ES-I3 (cell line): ENCODE measurements around the gene CGN.

ENCODE experiments used
- H3K36me3 ChIP-seq: 2 replicates; pipeline ENCODE4 v1.6.1; 2013; ENCODE audit warnings: mild to moderate bottlenecking, low read length, control low read depth, moderate library complexity; ENCODE audit not compliant: insufficient read depth
- H3K4me1 ChIP-seq: 2 replicates; pipeline ENCODE4 v1.6.1; 2013; ENCODE audit warnings: mild to moderate bottlenecking, control low read depth, low read length; ENCODE audit not compliant: insufficient read depth
- H3K9ac ChIP-seq: 2 replicates; pipeline ENCODE4 v1.6.1; 2013; ENCODE audit warnings: low read depth, mild to moderate bottlenecking, low read length, moderate library complexity
- H3K9me3 ChIP-seq: 2 replicates; pipeline ENCODE4 v1.6.1; 2013; ENCODE audit warnings: mild to moderate bottlenecking, low read length, moderate library complexity; ENCODE audit not compliant: control insufficient read depth, insufficient read depth

Gene CGN

GRCh38 chr1:151563376-151563775, 52.2 kb downstream of the CGN start:
- H3K36me3 ChIP-seq: peaks cover 3% of the 10 kb centered on the region; the same call in 1 of the 2 replicates
- H3K4me1 ChIP-seq: peaks cover 12% of the 10 kb centered on the region
- no peaks in the 10 kb centered on the region for H3K9me3 ChIP-seq
- no peak overlapping the region for H3K9ac ChIP-seq

DNA sequence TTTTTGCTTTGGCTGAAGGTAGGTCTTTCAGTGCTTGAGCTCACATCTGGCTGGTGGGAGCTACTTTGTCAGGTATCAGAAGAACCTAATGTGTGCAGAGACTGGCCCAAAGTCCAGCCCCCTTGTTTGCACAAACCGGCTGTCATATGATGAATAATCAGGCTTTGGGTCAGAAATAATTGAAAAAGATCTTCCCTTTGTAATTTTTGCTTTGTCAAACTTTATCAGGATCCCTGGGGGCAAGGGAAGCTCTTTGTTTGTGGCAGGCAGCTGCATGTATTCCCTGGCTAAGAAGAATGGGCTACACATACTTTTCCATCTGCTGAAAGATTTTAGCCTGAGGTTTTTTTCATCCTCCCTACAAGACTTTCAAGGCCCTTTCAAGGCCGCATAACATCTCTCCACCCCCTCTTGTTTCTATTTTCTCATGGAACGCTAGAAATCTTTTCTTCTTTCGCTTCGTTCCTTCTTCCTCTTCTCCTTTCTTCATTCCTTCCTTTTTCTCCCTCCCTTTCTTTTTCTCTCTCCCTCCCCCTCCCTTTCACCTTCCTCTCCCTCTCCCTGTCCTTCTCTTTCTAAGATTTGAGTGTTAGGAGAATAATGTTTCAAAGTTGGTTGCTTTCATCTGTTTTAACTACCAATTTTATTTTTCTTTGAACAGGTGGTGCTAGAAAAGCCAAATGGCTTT, 54.5 kb downstream of the CGN start:
- no peaks in the 10 kb centered on the region for H3K9me3 ChIP-seq
- 0 out of 2 replicates have a peak, but pooled peaks cover 9% of the 10 kb centered on the region for H3K36me3 ChIP-seq
- no peak overlapping the region for H3K9ac ChIP-seq
- peaks cover 12% of the 10 kb centered on the region for H3K4me1 ChIP-seq

DNA sequence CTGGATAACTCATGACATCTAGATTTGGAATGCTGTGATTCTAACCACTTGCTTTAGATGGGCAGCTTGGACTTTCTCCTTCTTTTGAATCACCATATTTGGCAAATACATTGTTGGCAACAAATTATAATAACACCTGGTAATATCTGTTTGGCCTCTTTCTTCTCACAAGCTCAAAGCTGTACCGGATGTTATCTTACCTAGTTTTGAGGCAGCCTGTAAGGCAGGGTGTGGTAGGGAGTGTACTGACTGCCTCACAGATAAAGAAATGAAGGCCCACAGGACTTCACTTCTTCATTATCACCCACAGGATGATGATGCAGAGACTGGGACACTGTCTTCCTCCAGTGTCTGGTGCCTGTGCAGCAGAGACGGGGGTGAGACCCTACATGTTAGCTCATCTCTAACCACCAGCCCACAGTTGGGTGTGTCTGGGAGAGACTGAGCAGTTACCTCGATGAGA, 57.5 kb downstream of the CGN start:
- Histone ChIP-seq H3K4me1 (peaks cover 17% of the 10 kb centered on the region), H3K9me3 (no peaks in the 10 kb centered on the region), H3K9ac (no peak overlapping the region), H3K36me3 (0 out of 2 replicates have a peak, but pooled peaks cover 9% of the 10 kb centered on the region)

DNA sequence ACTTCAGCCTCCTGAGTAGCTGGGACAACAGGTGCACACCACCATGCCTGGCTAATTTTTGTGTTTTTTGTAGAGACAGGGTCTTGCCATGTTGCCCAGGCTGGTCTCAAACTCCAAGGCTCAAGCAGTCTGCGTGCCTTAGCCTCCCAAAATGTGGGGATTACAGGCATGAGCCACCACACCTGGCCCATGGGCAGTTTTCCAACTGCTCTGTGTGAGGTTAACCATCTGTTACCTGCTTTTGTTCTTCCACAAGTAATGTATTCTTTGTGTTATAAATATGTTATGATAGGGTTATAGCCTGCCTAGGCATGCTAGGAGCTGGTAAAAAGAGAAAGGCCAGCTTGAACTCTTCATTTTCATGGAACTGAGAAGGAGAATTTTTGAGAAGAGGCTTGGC, 59.6 kb downstream of the CGN start:
- Histone ChIP-seq H3K36me3 (peaks cover 20% of the 10 kb centered on the region), H3K4me1 (peaks cover 9% of the 10 kb centered on the region; the same call in 1 of the 2 replicates), H3K9ac (no peak overlapping the region), H3K9me3 (no peaks in the 10 kb centered on the region)

DNA sequence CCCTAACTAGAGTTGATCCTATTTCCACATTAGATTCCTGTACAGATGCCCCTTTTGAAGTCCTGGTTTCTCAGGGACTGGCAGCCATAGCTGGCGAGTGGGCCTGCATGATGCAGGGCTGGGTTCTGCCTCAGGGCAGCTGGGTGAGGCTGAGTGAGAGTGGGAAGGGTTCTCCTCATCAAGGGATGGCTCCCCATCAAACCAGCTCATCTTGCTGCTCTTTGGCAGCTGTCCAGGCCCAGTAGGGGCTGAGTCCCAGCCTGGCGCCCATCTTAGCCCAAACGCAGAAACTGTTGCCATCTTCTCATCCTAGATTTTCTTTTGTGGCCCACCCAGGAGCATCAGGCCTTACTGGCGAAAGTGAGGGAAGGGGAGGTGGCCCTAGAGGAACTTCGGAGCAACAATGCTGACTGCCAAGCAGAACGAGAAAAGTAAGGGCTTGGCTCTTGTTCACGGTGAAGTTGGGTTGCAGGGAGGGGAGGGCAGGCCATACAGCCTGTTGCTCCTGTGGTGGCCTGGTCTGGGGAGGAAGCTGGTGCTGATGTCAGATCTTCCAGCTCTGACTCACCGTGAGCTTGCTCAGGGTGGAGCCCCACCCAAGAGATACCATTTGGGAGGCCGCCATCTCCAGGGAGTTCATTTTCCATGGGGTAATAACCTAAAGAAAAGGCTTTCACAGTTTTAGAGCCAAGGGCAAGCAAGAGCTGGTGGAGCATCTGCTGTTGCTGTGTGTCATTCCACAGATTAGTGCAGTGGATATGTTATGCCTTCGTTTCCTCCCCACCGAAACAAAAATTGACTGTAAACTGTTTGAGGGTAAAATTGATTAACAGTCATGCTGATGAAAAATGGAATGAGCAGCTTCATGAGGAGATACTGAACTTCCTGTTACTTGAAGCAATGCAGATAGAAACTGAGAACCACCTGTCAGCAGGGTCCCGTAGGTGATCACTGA, 63.7 kb downstream of the CGN start:
- peaks cover 22% of the 10 kb centered on the region for H3K36me3 ChIP-seq
- H3K9ac ChIP-seq: no peak overlapping the region
- H3K4me1 ChIP-seq: peaks cover 8% of the 10 kb centered on the region; the same call in 1 of the 2 replicates
- H3K9me3 ChIP-seq: no peaks in the 10 kb centered on the region

- peaks cover 22% of the 10 kb centered on the region for H3K36me3 ChIP-seq
- H3K4me1 ChIP-seq: peaks cover 8% of the 10 kb centered on the region; the same call in 1 of the 2 replicates
- H3K9ac ChIP-seq: no peak overlapping the region
- no peaks in the 10 kb centered on the region for H3K9me3 ChIP-seq
Measured at GRCh38 chr1:151577173-151577572, 66.0 kb downstream of the CGN start.

GRCh38 chr1:151578941-151579340, 67.8 kb downstream of the CGN start:
- peaks cover 22% of the 10 kb centered on the region for H3K36me3 ChIP-seq
- H3K9ac ChIP-seq: no peak overlapping the region
- peaks cover 3% of the 10 kb centered on the region; the same call in 1 of the 2 replicates for H3K4me1 ChIP-seq
- H3K9me3 ChIP-seq: no peaks in the 10 kb centered on the region

GRCh38 chr1:151579436-151580225, 68.4 kb downstream of the CGN start:
- Histone ChIP-seq H3K36me3 (peaks cover 16% of the 10 kb centered on the region), H3K9ac (no peak overlapping the region), H3K9me3 (no peaks in the 10 kb centered on the region), H3K4me1 (peaks cover 3% of the 10 kb centered on the region; the same call in 1 of the 2 replicates)

- peaks cover 11% of the 10 kb centered on the region; the same call in 1 of the 2 replicates for H3K36me3 ChIP-seq
- H3K9me3 ChIP-seq: no peaks in the 10 kb centered on the region
- H3K4me1 ChIP-seq: peaks cover 11% of the 10 kb centered on the region
- H3K9ac ChIP-seq: no peak overlapping the region
Measured at GRCh38 chr1:151581451-151581850, 70.3 kb downstream of the CGN start.

DNA sequence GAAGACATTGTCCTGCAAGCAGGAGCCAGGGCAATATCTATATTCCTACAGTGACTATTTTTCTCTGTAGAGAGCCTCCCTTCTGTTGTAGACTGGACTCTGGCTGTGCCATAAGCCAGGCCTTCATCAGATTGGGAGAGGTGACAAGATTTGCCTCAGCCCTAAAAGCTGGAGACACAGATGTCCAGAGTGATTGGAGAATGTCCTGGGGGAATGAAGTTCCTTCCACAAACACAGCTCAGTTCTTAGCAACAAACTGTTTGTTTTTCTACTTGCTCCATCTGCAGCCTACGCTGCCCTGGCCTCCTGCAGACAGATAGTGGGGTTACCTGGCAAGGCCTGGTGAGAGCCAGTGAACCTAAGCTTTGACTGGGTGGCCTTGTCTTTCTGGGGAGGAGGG, 70.7 kb downstream of the CGN start:
- no peaks in the 10 kb centered on the region for H3K9me3 ChIP-seq
- no peak overlapping the region for H3K9ac ChIP-seq
- peaks cover 11% of the 10 kb centered on the region for H3K4me1 ChIP-seq
- peaks cover 11% of the 10 kb centered on the region; the same call in 1 of the 2 replicates for H3K36me3 ChIP-seq

GRCh38 chr1:151583796-151584195, 72.6 kb downstream of the CGN start:
- Histone ChIP-seq H3K36me3 (peaks cover 8% of the 10 kb centered on the region; the same call in 1 of the 2 replicates), H3K4me1 (peaks cover 12% of the 10 kb centered on the region), H3K9ac (no peak overlapping the region), H3K9me3 (no peaks in the 10 kb centered on the region)

DNA sequence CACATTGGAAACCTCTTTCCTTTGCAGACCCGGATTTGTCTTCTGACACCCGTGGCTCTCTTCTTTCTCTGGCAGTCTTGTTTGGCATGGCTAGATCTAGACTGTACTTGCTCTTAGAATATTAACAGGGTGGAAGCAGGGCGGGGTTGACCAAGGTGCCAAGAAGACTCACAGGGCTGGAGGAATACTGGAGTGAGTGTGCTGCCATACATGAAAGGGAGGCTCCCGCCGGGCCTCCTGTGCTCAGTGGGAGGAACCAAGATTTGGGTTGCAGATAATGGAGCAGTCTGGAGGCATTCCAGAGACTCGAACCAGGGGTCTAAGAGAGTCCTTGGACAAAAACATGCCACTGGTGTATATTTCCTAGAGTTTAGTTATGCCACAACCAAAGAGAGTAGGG, 73.1 kb downstream of the CGN start:
- Histone ChIP-seq H3K9ac (no peak overlapping the region), H3K4me1 (peaks cover 12% of the 10 kb centered on the region), H3K9me3 (no peaks in the 10 kb centered on the region), H3K36me3 (peaks cover 4% of the 10 kb centered on the region; the same call in 1 of the 2 replicates)

DNA sequence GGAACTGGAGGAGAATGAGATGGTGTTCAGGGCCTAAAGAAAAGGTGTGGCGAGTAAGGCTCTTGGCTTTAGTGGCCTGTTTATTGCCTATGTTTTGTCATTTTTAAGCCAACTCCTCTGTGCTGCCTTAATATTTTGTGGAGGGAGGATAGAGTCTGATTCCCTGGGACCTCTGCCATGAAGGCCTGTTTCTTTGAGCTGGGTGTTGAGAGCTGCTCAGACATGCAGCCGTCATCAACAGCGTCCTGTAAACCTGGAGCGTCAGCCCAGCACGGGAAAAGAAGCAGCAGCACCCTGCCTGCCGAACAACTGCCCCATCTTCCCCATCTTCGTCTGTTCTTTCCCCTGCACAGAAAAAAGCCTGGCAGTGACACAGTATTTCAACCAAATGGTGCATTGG, 73.6 kb downstream of the CGN start:
- Histone ChIP-seq H3K9me3 (no peaks in the 10 kb centered on the region), H3K9ac (no peak overlapping the region), H3K4me1 (peaks cover 12% of the 10 kb centered on the region), H3K36me3 (peaks cover under 1% of the 10 kb centered on the region; the same call in 1 of the 2 replicates)

DNA sequence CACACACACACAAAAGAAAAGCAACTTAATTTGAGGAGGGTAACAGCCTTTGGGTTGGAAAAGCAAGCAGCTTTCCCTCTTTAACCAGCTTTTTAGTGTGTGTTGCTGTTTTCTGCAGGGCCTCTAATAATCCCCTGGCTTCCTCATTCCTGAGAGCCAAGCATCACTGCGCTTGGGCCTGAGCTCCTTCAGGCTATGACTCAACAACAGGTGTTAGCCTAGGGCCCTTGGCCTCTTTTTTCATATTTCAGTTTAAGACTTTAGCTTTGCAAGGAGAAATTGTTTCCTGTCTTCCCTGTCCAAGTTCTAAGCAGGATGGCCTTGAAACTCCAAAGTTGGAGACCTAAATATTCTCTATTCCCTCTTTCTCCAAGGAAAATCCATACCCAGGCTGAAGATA, 74.4 kb downstream of the CGN start:
- Histone ChIP-seq H3K9me3 (no peaks in the 10 kb centered on the region), H3K4me1 (peaks cover 12% of the 10 kb centered on the region), H3K9ac (no peak overlapping the region), H3K36me3 (no peaks in the 10 kb centered on the region; the same call in 1 of the 2 replicates)
